Erythroblast (primary cell): ENCODE results near the gene SEMA7A.

Experiments
- GATA1 ChIP-seq: IDR thresholded peaks from 2 replicates; pipeline ENCODE4 v1.6.1; 2011; ENCODE audit warnings: low read depth, mild to moderate bottlenecking, control low read depth, low read length, moderate library complexity
- POLR2A ChIP-seq: IDR thresholded peaks from 2 replicates; pipeline ENCODE4 v1.6.1; 2011; ENCODE audit warnings: mild to moderate bottlenecking, low read length

- TF ChIP-seq POLR2A: no peak
- TF ChIP-seq GATA1: no peak
Measured at GRCh38 chr15:74369756-74370155, 64.0 kb downstream of the SEMA7A start.
